Activated CD4-positive, alpha-beta memory T cell treated with anti-CD3 and anti-CD28 coated beads, Interleukin-2, amount 10 ng/mL, durations not matched to agents 7 days and 5 days (primary cell): Measurements from ENCODE around the gene GDF7. TPM values are rescaled to one million over a fixed set of nuclear protein-coding genes. Genes with fewer than 3 reads are reported as not detected.

Source experiments
- CTCF ChIA-PET: fragments of 350-600 bp; sonication (Branson Sonifier 250); formaldehyde crosslinking; loops from one replicate; lab custom pipeline; 2021; ENCODE audit warnings: antibody characterized with exemption, inconsistent platforms; lab: Charles Lee
- POLR2A ChIA-PET: fragments of 350-600 bp; sonication (Branson Sonifier 250); formaldehyde crosslinking; loops from one replicate; lab custom pipeline; 2021; ENCODE audit warnings: antibody characterized with exemption; lab: Charles Lee
- DNase-seq: peaks from one replicate; pipeline ENCODE4 v3.0.0-alpha.2; 2020
- H3K27ac Mint-ChIP-seq: one replicate; pipeline ENCODE4 v1.8.0; 2021; ENCODE audit warnings: mild to moderate bottlenecking, mixed read lengths
- H3K27me3 Mint-ChIP-seq: one replicate; pipeline ENCODE4 v1.8.0; 2021; ENCODE audit warnings: mixed read lengths
- H3K36me3 Mint-ChIP-seq: one replicate; pipeline ENCODE4 v1.8.0; 2021; ENCODE audit warnings: low read depth, mixed read lengths
- H3K4me1 Mint-ChIP-seq: one replicate; pipeline ENCODE4 v1.8.0; 2021; ENCODE audit warnings: mixed read lengths
- H3K4me3 Mint-ChIP-seq: one replicate; pipeline ENCODE4 v1.8.0; 2021; ENCODE audit warnings: mild to moderate bottlenecking, mixed read lengths
- H3K9me3 Mint-ChIP-seq: one replicate; pipeline ENCODE4 v1.8.0; 2021; ENCODE audit warnings: mixed read lengths
- total RNA-seq, 2 experiments: library from RNA; stranded (reverse); gene quantifications; one replicate each; pipeline ENCODE4 v1.2.3, GENCODE V29; 2021

Gene GDF7
- total RNA-seq, 2 experiments from 2014 or later, result not detected

- Mint-ChIP-seq H3K27me3 (peaks cover 59% of the 10 kb centered on the region), H3K36me3 (no peaks in the 10 kb centered on the region), H3K27ac (no peak overlapping the region), H3K4me1 (peaks cover 2% of the 10 kb centered on the region), H3K4me3 (no peak overlapping the region), H3K9me3 (no peaks in the 10 kb centered on the region)
- CTCF ChIA-PET, result interaction anchor here (0.7 to 1.7 kb wide), 4 partner anchors 9 to 305 kb away, joined by 3 to 5 read pairs (median 4); partner anchors contain the start of gene GDF7
- no peak for DNase-seq
- POLR2A ChIA-PET, result no interaction called here
These were observed 9.3 kb upstream of the GDF7 start for GRCh38 chr2:20657522-20658235.

- Mint-ChIP-seq H3K27me3 (peaks cover 74% of the 10 kb centered on the region), H3K36me3 (no peaks in the 10 kb centered on the region), H3K4me3 (no peak overlapping the region), H3K9me3 (no peaks in the 10 kb centered on the region), H3K27ac (no peak overlapping the region), H3K4me1 (peaks cover 5% of the 10 kb centered on the region)
- no peak for DNase-seq
- POLR2A ChIA-PET, result interaction anchor here (2.9 kb wide), 1 partner anchor 10 kb away, joined by 16 read pairs; the partner anchor contains the start of gene HS1BP3
- CTCF ChIA-PET, result interaction anchor here (0.7 to 5.6 kb wide), 38 partner anchors 9 to 655 kb away, joined by 3 to 124 read pairs (median 5); partner anchors contain the start of genes HS1BP3, LDAH and RHOB
These were observed 6.2 kb upstream of the GDF7 start for GRCh38 chr2:20660506-20661420.

- Mint-ChIP-seq H3K27me3 (peaks cover 77% of the 10 kb centered on the region), H3K27ac (no peak overlapping the region), H3K9me3 (no peaks in the 10 kb centered on the region), H3K4me1 (peaks cover 11% of the 10 kb centered on the region), H3K36me3 (no peaks in the 10 kb centered on the region), H3K4me3 (no peak overlapping the region)
- CTCF ChIA-PET, result interaction anchor here (0.6 to 5.6 kb wide), 44 partner anchors 9 to 654 kb away, joined by 3 to 124 read pairs (median 5); partner anchors contain the start of genes HS1BP3, LDAH and RHOB
- POLR2A ChIA-PET, result interaction anchor here (2.9 kb wide), 1 partner anchor 11 kb away, joined by 16 read pairs; the partner anchor contains the start of gene HS1BP3
- DNase-seq, result peak; percentile 74
These were observed 5.3 kb upstream of the GDF7 start for GRCh38 chr2:20661421-20662307.

- POLR2A ChIA-PET, result interaction anchor here (2.9 kb wide), 1 partner anchor 11 kb away, joined by 16 read pairs; the partner anchor contains the start of gene HS1BP3
- no peaks in the 10 kb centered on the region for H3K9me3 Mint-ChIP-seq
- no peak for DNase-seq
- CTCF ChIA-PET, result interaction anchor here (0.7 to 5.6 kb wide), 20 partner anchors 8 to 376 kb away, joined by 3 to 124 read pairs (median 5); partner anchors contain the start of genes HS1BP3 and RHOB
- H3K36me3 Mint-ChIP-seq, result no peaks in the 10 kb centered on the region
- peaks cover 11% of the 10 kb centered on the region for H3K4me1 Mint-ChIP-seq
- no peak overlapping the region for H3K4me3 Mint-ChIP-seq
- no peak overlapping the region for H3K27ac Mint-ChIP-seq
- peaks cover 77% of the 10 kb centered on the region for H3K27me3 Mint-ChIP-seq
These were observed 4.5 kb upstream of the GDF7 start for GRCh38 chr2:20662308-20662937.

GRCh38 chr2:20663196-20664070 is 3.5 kb upstream of the GDF7 start:
- ChIA-PET POLR2A (interaction anchor here (1.7 kb wide), 1 partner anchor 12 kb away, joined by 4 read pairs; no protein-coding TSS in a partner anchor), CTCF (interaction anchor here (0.7 to 5.6 kb wide), 6 partner anchors 12 to 299 kb away, joined by 3 to 124 read pairs (median 3); partner anchors contain the start of genes HS1BP3 and RHOB)
- Mint-ChIP-seq H3K4me3 (no peak overlapping the region), H3K4me1 (peaks cover 13% of the 10 kb centered on the region), H3K36me3 (no peaks in the 10 kb centered on the region), H3K27ac (no peak overlapping the region), H3K9me3 (no peaks in the 10 kb centered on the region), H3K27me3 (peaks cover 82% of the 10 kb centered on the region)
- no peak for DNase-seq

- ChIA-PET CTCF (interaction anchor here (1.3 to 5.6 kb wide), 4 partner anchors 12 to 298 kb away, joined by 3 to 124 read pairs (median 6); partner anchors contain the start of genes HS1BP3 and RHOB), POLR2A (interaction anchor here (1.7 kb wide), 1 partner anchor 12 kb away, joined by 4 read pairs; no protein-coding TSS in a partner anchor)
- H3K27me3 Mint-ChIP-seq, result peaks cover 84% of the 10 kb centered on the region
- peaks cover 13% of the 10 kb centered on the region for H3K4me1 Mint-ChIP-seq
- DNase-seq, result no peak
- no peaks in the 10 kb centered on the region for H3K9me3 Mint-ChIP-seq
- no peaks in the 10 kb centered on the region for H3K36me3 Mint-ChIP-seq
- no peak overlapping the region for H3K4me3 Mint-ChIP-seq
- H3K27ac Mint-ChIP-seq, result no peak overlapping the region
These were observed 2.9 kb upstream of the GDF7 start for GRCh38 chr2:20664071-20664390.

GRCh38 chr2:20664431-20665242 is 2.3 kb upstream of the GDF7 start:
- H3K27me3 Mint-ChIP-seq, result peaks cover 84% of the 10 kb centered on the region
- H3K27ac Mint-ChIP-seq, result no peak overlapping the region
- ChIA-PET POLR2A (interaction anchor here (1.7 to 2.1 kb wide), 2 partner anchors 13 to 158 kb away, joined by 4 to 5 read pairs; partner anchors contain the start of gene LDAH), CTCF (interaction anchor here (1.3 to 5.6 kb wide), 3 partner anchors 13 to 297 kb away, joined by 3 to 124 read pairs (median 9); partner anchors contain the start of gene HS1BP3)
- H3K36me3 Mint-ChIP-seq, result no peaks in the 10 kb centered on the region
- H3K9me3 Mint-ChIP-seq, result no peaks in the 10 kb centered on the region
- H3K4me3 Mint-ChIP-seq, result no peak overlapping the region
- peaks cover 13% of the 10 kb centered on the region for H3K4me1 Mint-ChIP-seq
- DNase-seq, result no peak

GRCh38 chr2:20665243-20666004 is 1.5 kb upstream of the GDF7 start:
- Mint-ChIP-seq H3K27me3 (peaks cover 83% of the 10 kb centered on the region), H3K27ac (no peak overlapping the region), H3K9me3 (no peaks in the 10 kb centered on the region), H3K4me1 (peaks cover 13% of the 10 kb centered on the region), H3K36me3 (no peaks in the 10 kb centered on the region), H3K4me3 (no peak overlapping the region)
- DNase-seq, result no peak
- POLR2A ChIA-PET, result interaction anchor here (1.1 to 2.1 kb wide), 5 partner anchors 10 to 157 kb away, joined by 3 to 11 read pairs (median 5); partner anchors contain the start of genes HS1BP3 and LDAH
- CTCF ChIA-PET, result interaction anchor here (0.7 to 2.4 kb wide), 4 partner anchors 14 to 298 kb away, joined by 3 to 9 read pairs (median 4); partner anchors contain the start of gene HS1BP3

GRCh38 chr2:20666005-20666303 is 990 bp upstream of the GDF7 start:
- CTCF ChIA-PET, result interaction anchor here (0.7 to 1.3 kb wide), 4 partner anchors 9 to 297 kb away, joined by 3 to 4 read pairs (median 4); no protein-coding TSS in a partner anchor
- Mint-ChIP-seq H3K4me3 (peak overlapping the region; percentile 64), H3K4me1 (peaks cover 13% of the 10 kb centered on the region), H3K36me3 (no peaks in the 10 kb centered on the region), H3K27me3 (peaks cover 78% of the 10 kb centered on the region), H3K27ac (no peak overlapping the region), H3K9me3 (no peaks in the 10 kb centered on the region)
- POLR2A ChIA-PET, result interaction anchor here (1.1 to 2.1 kb wide), 5 partner anchors 11 to 156 kb away, joined by 3 to 11 read pairs (median 5); partner anchors contain the start of genes HS1BP3 and LDAH
- no peak for DNase-seq
